GM18508 (cell line): ENCODE data around the gene IL21.
A peak's percentile ranks its signal among the peaks of the same experiment; 100 is the strongest.
"Not testable (repeated sequence)": the region's sequence is repeated elsewhere in the genome, so short reads cannot be mapped to it uniquely, and the experiment has no call there.

Experiments
- ATAC-seq: cut with Tn5 transposase; IDR thresholded peaks from one replicate; pipeline ENCODE4 v1.9.1; 2021; ENCODE audit warnings: moderate number of reproducible peaks; ENCODE audit not compliant: insufficient read depth, unreplicated experiment

Gene IL21

GRCh38 chr4:122584519-122584918 lies 36.3 kb downstream of the IL21 start:
- peak; percentile 46 for ATAC-seq

- no peak for ATAC-seq
Measured at GRCh38 chr4:122583906-122584305, 37.0 kb downstream of the IL21 start.

- ATAC-seq = no peak
Measured at GRCh38 chr4:122577808-122578781, 42.8 kb downstream of the IL21 start.

GRCh38 chr4:122577189-122577553 lies 43.7 kb downstream of the IL21 start:
- no peak for ATAC-seq

- no peak for ATAC-seq
Measured at GRCh38 chr4:122576261-122577188, 44.3 kb downstream of the IL21 start.

GRCh38 chr4:122574347-122574746 lies 46.5 kb downstream of the IL21 start:
- ATAC-seq = not testable (repeated sequence)

- no peak for ATAC-seq
Measured at GRCh38 chr4:122562449-122562848, 58.4 kb downstream of the IL21 start.
